ENCODE results near the gene TNPO2. TPM values are rescaled to one million over a fixed set of nuclear protein-coding genes. Genes with fewer than 3 reads are reported as not detected.

Gene TNPO2
- total and polyA plus RNA-seq, 5 experiments from 2014 or later = 2.0 to 81.7 (median 3.1) TPM

DNA sequence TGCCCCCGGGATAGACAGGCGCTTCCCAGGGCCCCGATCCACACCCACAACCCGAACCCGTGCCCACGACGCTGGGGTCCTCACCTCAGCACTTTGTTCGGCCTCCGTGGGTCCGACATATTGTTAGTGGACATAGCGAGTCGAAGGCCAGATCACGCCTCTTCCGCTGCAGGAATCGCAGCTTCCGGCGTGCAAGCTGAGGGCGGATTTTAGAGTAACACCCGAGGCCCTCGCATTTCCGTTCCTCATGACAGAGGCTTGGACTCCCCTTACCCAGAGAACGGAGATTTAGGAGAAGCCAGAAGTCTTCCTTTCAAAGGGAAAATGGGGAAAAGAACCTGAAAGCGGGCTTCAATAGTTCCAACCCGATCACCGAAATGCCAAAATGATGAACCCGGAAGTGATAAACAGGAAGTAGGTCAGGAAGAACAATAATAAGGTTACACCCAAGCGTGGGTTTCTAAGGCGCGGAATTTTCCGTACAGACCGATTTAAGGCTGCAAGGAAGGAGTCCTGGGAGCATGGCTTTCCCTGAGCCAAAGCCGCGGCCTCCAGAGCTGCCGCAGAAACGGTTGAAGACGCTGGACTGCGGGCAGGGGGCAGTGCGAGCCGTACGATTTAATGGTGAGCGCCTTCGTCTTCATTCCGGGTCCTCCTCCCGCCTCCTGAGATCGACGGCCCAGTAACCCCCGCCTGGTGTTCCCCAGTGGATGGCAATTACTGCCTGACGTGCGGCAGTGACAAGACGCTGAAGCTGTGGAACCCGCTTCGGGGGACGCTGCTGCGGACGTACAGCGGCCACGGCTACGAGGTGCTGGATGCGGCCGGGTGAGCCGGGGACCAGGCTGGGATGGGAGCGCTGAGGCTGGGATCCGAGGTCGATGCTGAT lies 54.2 kb downstream of the TNPO2 start:
- peak overlapping the region; percentile 90 to 100 (median 98) for H3K4me3 Mint-ChIP-seq
- DNase-seq (peak; percentile 53 to 89 (median 72)), ATAC-seq (peak; percentile 31 to 35)
- no peaks in the 10 kb centered on the region for H3K27me3 Mint-ChIP-seq
- no peaks in the 10 kb centered on the region for H3K9me3 Mint-ChIP-seq
- H3K4me1 Mint-ChIP-seq = peaks cover 22 to 63% (median 58%) of the 10 kb centered on the region in 4 donors
- peaks cover 0 to 20% (median 0%) of the 10 kb centered on the region in 3 donors for H3K36me3 Mint-ChIP-seq
- H3K27ac Mint-ChIP-seq = peak overlapping the region; percentile 98 to 100 (median 100)
- POLR2A ChIA-PET = interaction anchor here (0.6 to 2.7 kb wide), 21 partner anchors 8 to 796 kb away, joined by 3 to 32 read pairs (median 4); partner anchors contain the start of genes DHPS, JUNB, PRDX2 and THSD8

DNA sequence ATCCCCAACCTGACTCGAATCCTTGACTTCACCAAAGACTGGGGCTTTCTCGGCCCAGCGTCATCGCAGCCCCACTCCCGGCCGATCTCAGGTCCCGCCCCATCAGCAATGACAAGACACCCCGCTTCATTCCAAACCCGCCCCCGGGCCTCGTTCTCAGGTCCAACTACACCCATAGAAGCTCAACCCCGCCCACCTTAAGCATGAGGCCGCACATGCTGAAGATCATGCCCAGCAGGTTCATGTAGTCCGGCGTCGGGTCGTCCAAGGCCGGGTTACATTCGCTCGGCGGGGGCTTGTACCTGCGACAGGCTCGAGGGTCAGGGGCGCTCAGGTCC lies 54.8 kb downstream of the TNPO2 start:
- Mint-ChIP-seq H3K9me3 (no peaks in the 10 kb centered on the region), H3K27me3 (no peaks in the 10 kb centered on the region), H3K27ac (peak overlapping the region; percentile 98 to 100 (median 100)), H3K4me3 (peak overlapping the region; percentile 90 to 100 (median 98)), H3K36me3 (peaks cover 0 to 14% (median 0%) of the 10 kb centered on the region in 3 donors), H3K4me1 (peaks cover 22 to 67% (median 63%) of the 10 kb centered on the region in 4 donors)
- POLR2A ChIA-PET = interaction anchor here (0.6 to 2.7 kb wide), 14 partner anchors 9 to 133 kb away, joined by 3 to 32 read pairs (median 4); partner anchors contain the start of genes DHPS, JUNB, PRDX2 and THSD8
- ATAC-seq = peak; percentile 30 to 60
- DNase-seq = peak in 9 of 10 donors; percentile 43 to 85 (median 73)

DNA sequence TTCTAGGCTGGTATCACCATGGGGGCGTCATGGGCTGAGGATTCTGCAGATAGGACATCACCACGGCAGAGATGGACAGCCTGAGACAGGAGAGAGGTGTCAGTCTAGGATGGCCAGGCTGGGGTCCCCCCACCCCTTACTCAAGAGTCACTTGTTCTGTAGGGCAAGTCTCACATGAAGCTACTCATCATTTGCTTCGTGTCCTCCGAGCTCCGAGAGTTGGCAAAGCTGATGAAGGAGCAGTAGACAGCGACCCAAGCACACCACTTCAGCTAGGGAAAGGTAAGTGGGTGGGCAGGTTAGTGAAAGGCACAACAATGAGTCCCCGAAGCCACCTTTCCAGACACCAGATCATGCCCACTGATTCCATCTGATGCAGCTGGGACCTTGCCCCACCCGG lies 55.4 kb downstream of the TNPO2 start:
- POLR2A ChIA-PET = interaction anchor here (0.6 to 2.7 kb wide), 9 partner anchors 8 to 134 kb away, joined by 3 to 32 read pairs (median 4); partner anchors contain the start of genes DHPS, PRDX2, THSD8 and ZNF490
- no peaks in the 10 kb centered on the region for H3K9me3 Mint-ChIP-seq
- H3K27ac Mint-ChIP-seq = peak overlapping the region; percentile 98 to 100 (median 100)
- peaks cover 22 to 70% (median 64%) of the 10 kb centered on the region in 4 donors for H3K4me1 Mint-ChIP-seq
- no peaks in the 10 kb centered on the region for H3K27me3 Mint-ChIP-seq
- no peak for DNase-seq
- no peak for ATAC-seq
- H3K36me3 Mint-ChIP-seq = peaks cover 0 to 14% (median 3%) of the 10 kb centered on the region in 3 donors
- peak overlapping the region; percentile 90 to 100 (median 98) for H3K4me3 Mint-ChIP-seq

DNA sequence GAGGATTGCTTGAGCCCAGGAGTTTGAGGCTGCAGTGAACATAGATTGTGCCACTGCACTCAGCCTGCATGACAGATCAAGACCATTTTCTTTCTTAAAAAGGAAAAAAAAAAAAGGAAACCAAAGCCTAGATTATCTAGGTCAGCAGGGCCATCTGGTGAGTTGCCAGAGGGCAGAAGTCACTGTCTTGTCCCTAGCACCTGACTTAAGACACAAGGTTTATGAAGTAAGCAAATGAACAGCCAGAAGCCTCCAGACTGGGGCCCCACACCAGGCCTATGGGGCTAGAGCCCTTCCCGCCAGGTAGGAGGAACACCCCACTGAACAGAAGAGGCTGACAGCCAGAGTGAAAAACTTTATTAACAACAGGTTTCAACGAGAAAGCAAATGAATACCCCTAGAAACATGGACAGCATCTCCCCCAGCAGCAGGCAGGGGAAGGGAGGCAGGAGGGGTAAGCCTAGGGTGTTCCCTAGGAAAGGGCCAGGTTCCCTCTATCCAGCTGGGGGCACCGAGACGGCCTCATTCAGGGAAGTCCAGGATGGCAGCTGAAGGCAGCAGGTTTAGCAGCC lies 55.9 kb downstream of the TNPO2 start:
- Mint-ChIP-seq H3K27me3 (no peaks in the 10 kb centered on the region), H3K36me3 (peaks cover 0 to 18% (median 3%) of the 10 kb centered on the region in 3 donors), H3K4me1 (peaks cover 22 to 70% (median 64%) of the 10 kb centered on the region in 4 donors), H3K27ac (peak overlapping the region in 8 of 10 donors; percentile 35 to 100 (median 100)), H3K9me3 (no peaks in the 10 kb centered on the region), H3K4me3 (peak overlapping the region; percentile 90 to 100 (median 98))
- POLR2A ChIA-PET = interaction anchor here (0.6 to 2.7 kb wide), 5 partner anchors 10 to 375 kb away, joined by 3 to 32 read pairs (median 5); partner anchors contain the start of genes DHPS, ZNF490 and ZNF791
- no peak for ATAC-seq
- DNase-seq = no peak

DNA sequence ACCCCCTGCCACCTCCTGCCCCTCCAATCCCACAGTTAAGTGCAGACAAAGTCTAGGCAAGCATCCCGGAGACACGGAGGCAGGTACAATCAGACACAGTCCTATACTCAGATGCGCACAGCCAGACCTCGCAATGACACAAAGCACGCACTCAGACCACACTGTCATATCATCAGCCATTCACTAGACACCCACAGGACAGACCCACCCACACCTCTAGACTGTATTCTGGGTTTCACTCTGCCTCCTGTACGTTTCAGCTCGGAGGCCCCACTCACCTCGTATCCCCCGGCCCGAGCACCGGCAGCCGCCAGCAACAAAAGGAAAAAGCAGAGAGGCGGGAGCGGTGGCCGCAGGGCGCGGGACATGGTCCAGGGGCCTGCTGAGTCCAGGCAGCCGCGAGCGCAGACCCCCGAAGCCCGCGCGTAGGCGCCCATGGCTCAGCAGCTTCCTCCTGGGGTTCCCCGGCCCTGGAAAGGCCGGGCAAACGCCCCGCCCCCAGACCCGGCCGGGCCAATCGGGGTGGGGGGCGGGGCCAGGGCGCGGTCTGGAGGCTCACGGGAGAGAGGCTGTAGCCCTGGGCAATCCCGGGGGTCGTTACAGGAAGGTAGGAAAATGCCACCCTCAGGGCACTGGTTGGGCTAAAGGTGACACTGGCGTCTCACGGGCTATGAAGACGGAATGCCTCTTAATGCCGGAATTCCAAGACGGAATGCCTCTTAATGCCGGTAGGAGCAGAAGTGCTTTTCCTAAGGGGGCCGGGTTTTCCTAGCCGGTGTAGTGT lies 57.3 kb downstream of the TNPO2 start, which contains the start of the genes MAN2B1 and WDR83:
TSS of gene MAN2B1 (minus strand) at position 478 of the 784 bp plus-strand sequence. CDS start at position 437, 41 bp downstream.
TSS of gene WDR83 (plus strand) at position 543 of the 784 bp plus-strand sequence. CDS start 2,984 bp downstream, outside the sequence.
- H3K27me3 Mint-ChIP-seq = no peaks in the 10 kb centered on the region
- peak within 1 kb of the TSS; percentile 85 to 100 (median 96) for H3K27ac Mint-ChIP-seq
- POLR2A ChIA-PET = interaction anchor here (0.5 to 1.8 kb wide), 14 partner anchors 9 to 308 kb away, joined by 3 to 10 read pairs (median 4); partner anchors contain the start of genes DHPS, JUNB, SYCE2 and ZNF443
- peak within 1 kb of the TSS; percentile 93 to 99 (median 96) for H3K4me3 Mint-ChIP-seq
- DNase-seq = peak; percentile 39 to 85 (median 76)
- H3K36me3 Mint-ChIP-seq = peaks cover 0 to 18% (median 3%) of the 10 kb centered on the region in 3 donors
- H3K4me1 Mint-ChIP-seq = peaks cover 18 to 66% (median 58%) of the 10 kb centered on the region in 4 donors
- peak; percentile 75 to 79 for ATAC-seq
- H3K9me3 Mint-ChIP-seq = no peaks in the 10 kb centered on the region

DNA sequence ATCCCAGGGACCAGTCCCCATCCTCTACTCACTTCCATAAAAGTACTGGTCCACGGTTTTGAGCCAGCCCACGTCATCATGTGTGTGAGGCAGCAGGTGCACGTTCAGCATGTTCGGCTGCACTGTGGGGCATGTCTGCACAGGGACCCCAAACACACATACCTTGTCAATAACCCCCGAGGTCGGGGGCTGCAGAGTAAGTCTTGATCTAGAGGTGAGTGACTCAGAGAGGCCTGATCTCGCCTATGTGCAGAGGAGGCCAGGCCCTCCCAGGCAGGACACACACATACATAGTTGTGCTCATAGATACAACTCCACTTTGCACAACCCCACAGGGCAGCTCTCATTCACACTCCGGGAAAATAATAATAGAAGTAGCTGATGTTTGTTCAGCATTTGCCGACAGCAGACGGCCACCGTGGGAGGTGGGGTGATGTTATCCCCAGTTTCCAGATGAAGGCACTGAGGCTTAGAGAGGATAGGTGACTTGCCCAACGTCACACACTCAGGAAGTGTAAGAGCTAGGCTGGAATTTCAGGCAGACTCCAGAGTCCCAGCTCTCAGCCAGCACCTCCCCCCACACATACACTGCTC lies 58.0 kb downstream of the TNPO2 start:
- peak overlapping the region; percentile 93 to 99 (median 96) for H3K4me3 Mint-ChIP-seq
- POLR2A ChIA-PET = interaction anchor here (0.5 to 1.8 kb wide), 16 partner anchors 10 to 770 kb away, joined by 3 to 10 read pairs (median 4); partner anchors contain the start of genes DHPS, JUNB, ZNF44 and ZNF443
- H3K4me1 Mint-ChIP-seq = peaks cover 18 to 64% (median 56%) of the 10 kb centered on the region in 4 donors
- H3K27me3 Mint-ChIP-seq = no peaks in the 10 kb centered on the region
- H3K36me3 Mint-ChIP-seq = peaks cover 0 to 25% (median 3%) of the 10 kb centered on the region in 3 donors
- ATAC-seq (peak in 1 of 2 donors; percentile 1), DNase-seq (no peak)
- peak overlapping the region; percentile 85 to 96 (median 94) for H3K27ac Mint-ChIP-seq
- H3K9me3 Mint-ChIP-seq = no peaks in the 10 kb centered on the region

DNA sequence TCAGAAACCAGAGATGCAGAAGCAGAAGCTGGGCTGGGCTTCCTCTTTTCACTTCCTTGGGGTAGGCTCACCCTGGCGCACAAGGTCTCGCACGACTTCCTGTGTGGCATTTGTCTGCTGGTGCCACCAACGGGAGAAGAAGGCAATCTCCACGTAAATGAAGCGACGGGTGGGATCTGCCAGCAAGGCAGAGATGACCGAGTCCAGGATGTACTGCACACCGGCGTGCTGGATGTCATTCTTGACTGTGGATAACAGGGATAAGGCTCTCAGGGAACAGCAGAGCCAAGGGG lies 58.5 kb downstream of the TNPO2 start:
- Mint-ChIP-seq H3K4me1 (peaks cover 18 to 59% (median 54%) of the 10 kb centered on the region in 4 donors), H3K36me3 (peaks cover 0 to 30% (median 3%) of the 10 kb centered on the region in 3 donors), H3K9me3 (no peaks in the 10 kb centered on the region), H3K27me3 (no peaks in the 10 kb centered on the region), H3K4me3 (peak overlapping the region; percentile 93 to 99 (median 96)), H3K27ac (peak overlapping the region; percentile 79 to 96 (median 94))
- DNase-seq (peak in 8 of 10 donors; percentile 22 to 83 (median 55)), ATAC-seq (peak; percentile 35 to 49)
- POLR2A ChIA-PET = interaction anchor here (0.6 to 1.8 kb wide), 6 partner anchors 11 to 769 kb away, joined by 3 to 10 read pairs (median 4); partner anchors contain the start of genes JUNB and ZNF44

DNA sequence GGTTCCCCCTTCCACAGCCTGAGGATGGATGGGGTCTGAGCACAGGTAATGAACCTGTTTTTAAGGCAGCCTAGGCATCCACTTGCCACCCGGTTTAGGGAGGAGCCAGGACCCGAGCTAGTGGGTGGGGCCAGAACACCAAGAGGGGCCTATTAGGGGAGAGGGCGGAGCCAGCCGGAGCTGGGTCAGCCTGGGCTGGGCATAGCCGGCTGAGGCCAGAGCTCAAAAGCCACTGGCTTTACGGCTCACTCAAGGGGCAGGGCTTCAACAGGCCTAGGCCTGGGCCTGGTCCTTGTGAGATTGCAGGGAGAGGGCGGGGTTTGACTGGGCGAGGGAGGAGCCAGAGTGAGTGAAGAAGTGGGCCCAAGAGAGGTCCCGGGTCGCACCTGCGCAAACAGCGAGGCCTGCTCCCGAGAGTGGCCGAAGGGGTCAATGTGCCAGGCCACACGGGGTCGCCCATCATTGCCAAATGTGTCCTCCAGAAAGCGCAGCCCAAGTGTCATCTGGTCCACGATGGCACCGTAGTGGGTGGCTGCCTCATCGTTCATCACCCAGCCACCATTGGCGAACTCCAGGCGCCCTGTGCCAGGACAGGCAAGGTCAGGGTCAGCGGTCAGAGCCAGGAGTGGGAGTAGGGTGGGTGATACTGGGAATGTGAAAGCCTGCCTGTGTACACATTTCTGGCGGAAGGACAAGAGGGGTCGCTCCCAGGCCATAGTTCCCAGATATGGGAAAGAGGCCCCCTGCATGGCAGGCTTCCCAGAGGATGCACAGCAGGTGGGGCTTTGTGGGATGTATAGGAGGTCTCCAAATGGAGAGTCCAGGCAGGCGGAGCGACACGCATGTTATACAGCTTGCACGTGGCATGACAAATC lies 59.1 kb downstream of the TNPO2 start:
- peak overlapping the region; percentile 93 to 99 (median 96) for H3K4me3 Mint-ChIP-seq
- ATAC-seq (no peak), DNase-seq (no peak)
- H3K27ac Mint-ChIP-seq = peak overlapping the region; percentile 79 to 96 (median 94)
- H3K4me1 Mint-ChIP-seq = peaks cover 18 to 55% (median 51%) of the 10 kb centered on the region in 4 donors
- H3K9me3 Mint-ChIP-seq = no peaks in the 10 kb centered on the region
- POLR2A ChIA-PET = interaction anchor here (0.6 to 1.1 kb wide), 4 partner anchors 19 to 768 kb away, joined by 3 to 4 read pairs (median 4); partner anchors contain the start of gene ZNF44
- no peaks in the 10 kb centered on the region for H3K27me3 Mint-ChIP-seq
- H3K36me3 Mint-ChIP-seq = peaks cover 3 to 36% (median 5%) of the 10 kb centered on the region in 3 donors

DNA sequence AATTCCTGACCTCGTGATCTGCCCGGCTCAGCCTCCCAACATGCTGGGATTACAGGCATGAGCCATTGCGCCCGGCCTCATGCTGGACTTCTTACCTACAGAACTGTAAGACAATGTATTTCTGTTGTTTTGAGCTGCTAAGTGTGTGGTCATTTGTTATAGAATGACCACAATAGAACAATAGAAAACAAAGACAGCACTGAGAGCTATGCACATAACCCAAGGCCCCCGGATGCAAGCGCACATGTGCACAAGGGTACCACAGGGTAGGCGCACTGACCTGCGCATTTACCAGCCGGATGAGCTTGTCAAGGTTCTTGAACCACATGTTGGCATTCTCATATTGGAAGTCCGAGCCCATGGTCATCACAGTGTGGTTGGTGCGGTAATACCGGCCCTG lies 62.8 kb downstream of the TNPO2 start:
- no peak overlapping the region for H3K4me3 Mint-ChIP-seq
- H3K4me1 Mint-ChIP-seq = peaks cover 7 to 25% (median 21%) of the 10 kb centered on the region in 4 donors
- no peak for ATAC-seq
- H3K27me3 Mint-ChIP-seq = no peaks in the 10 kb centered on the region
- peaks cover 4 to 66% (median 12%) of the 10 kb centered on the region in 3 donors for H3K36me3 Mint-ChIP-seq
- H3K27ac Mint-ChIP-seq = peak overlapping the region in 1 of 10 donors; percentile 13
- DNase-seq = no peak
- no peaks in the 10 kb centered on the region for H3K9me3 Mint-ChIP-seq
- POLR2A ChIA-PET = interaction anchor here (0.6 to 1.5 kb wide), 4 partner anchors 9 to 1901 kb away, joined by 3 to 4 read pairs (median 4); no protein-coding TSS in a partner anchor

DNA sequence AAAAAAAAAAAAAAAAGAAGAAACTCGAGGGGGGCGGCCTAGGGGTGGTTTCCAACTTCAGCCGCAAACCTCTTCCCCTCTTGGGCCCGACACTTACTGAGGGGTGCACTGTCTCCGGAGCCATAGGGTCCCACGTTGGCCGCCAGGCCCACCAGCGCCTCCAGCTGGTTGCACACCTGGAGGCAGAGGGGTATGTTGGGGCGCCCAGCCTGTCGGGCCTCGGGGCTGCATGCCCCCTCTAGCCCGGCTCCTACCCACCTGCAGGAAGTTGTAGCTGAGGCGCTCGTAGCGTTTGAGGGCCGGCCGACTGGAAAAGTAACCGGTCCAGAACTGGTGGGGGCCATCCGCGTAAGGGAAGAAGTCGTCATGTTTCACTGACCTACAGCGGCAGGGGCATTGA lies 65.8 kb downstream of the TNPO2 start:
- POLR2A ChIA-PET = interaction anchor here (0.6 to 1.1 kb wide), 3 partner anchors 11 to 237 kb away, joined by 3 to 4 read pairs (median 4); a partner anchor contains a TSS
- Mint-ChIP-seq H3K27ac (no peak overlapping the region), H3K36me3 (peaks cover 9 to 78% (median 17%) of the 10 kb centered on the region in 3 donors), H3K27me3 (no peaks in the 10 kb centered on the region), H3K4me3 (no peak overlapping the region), H3K9me3 (no peaks in the 10 kb centered on the region), H3K4me1 (peaks cover 0 to 5% (median 4%) of the 10 kb centered on the region in 4 donors)
- ATAC-seq = no peak
- no peak for DNase-seq
